ENCODE measurements around the gene CASP2.

- TF ChIP-seq POLR2AphosphoS5 (IDR thresholded peaks at IDR 0.05; ENCODE audit: low read depth, low read length) (no peak), TAF1 (IDR thresholded peaks at IDR 0.05; ENCODE audit: borderline replicate concordance, low read depth, low read length) (no peak)
These were observed 59.8 kb downstream of the CASP2 start for GRCh38 chr7:143347950-143348349.
